GM19240 (cell line): ENCODE data around the gene RPF1.
"Not testable (repeated sequence)": the region's sequence is repeated elsewhere in the genome, so short reads cannot be mapped to it uniquely, and the experiment has no call there.

Source experiments
- DNase-seq: peaks from one replicate; pipeline ENCODE4 v3.0.0; 2011; ENCODE audit warnings: low spot score; ENCODE audit not compliant: insufficient read length

RPF1 gene, protein sequence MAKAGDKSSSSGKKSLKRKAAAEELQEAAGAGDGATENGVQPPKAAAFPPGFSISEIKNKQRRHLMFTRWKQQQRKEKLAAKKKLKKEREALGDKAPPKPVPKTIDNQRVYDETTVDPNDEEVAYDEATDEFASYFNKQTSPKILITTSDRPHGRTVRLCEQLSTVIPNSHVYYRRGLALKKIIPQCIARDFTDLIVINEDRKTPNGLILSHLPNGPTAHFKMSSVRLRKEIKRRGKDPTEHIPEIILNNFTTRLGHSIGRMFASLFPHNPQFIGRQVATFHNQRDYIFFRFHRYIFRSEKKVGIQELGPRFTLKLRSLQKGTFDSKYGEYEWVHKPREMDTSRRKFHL

DNA sequence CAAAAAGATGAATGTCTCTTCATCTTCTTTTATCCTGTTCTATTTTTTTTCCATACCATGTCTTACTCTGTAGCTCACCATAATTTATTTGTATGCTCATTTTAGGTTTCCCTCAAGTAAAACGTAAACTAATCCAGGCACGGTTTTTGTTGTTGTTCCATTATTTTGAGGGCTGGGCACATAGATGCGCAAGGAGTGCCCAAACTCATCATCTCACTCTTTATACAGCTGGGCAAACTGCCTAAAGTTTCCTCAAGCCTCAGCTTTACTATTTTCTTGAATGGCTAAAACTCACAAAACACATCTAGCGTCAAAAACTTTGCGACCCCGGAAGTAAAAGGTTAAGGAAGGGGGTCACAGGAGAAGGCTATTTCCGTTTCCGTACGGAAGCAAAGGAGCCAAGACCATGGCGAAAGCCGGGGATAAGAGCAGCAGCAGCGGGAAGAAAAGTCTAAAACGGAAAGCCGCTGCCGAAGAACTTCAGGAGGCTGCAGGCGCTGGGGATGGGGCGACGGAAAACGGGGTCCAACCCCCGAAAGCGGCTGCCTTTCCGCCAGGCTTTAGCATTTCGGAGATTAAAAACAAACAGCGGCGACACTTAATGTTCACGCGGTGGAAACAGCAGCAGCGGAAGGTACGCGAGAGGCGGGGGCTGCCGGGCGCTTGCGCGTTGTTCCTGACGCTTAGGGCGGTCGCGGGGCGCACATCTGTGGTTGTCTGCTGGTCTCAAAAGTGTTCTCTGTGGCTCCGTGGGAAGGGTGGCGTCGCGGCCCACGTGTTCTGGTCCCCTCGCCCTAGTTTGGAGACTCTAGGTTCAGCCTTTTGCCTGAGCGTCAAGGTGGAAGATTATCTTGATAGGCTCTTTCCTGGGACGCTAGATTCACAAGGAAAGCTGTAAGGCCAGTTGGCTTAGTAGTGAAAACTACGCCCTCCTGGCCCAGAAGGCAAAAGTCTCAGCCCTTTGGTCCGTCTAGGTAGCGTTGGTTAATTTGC lies at the start of gene RPF1:
TSS of gene RPF1 (plus strand) at position 391 of the 993 bp plus-strand sequence. CDS start at position 407, 16 bp downstream.
- peak; percentile 33 for DNase-seq

- DNase-seq = no peak
These were observed 48.5 kb upstream of the RPF1 start for GRCh38 chr1:84430546-84430945.

GRCh38 chr1:84433258-84434080 lies 45.6 kb upstream of the RPF1 start:
- DNase-seq = peak; percentile 35

DNA sequence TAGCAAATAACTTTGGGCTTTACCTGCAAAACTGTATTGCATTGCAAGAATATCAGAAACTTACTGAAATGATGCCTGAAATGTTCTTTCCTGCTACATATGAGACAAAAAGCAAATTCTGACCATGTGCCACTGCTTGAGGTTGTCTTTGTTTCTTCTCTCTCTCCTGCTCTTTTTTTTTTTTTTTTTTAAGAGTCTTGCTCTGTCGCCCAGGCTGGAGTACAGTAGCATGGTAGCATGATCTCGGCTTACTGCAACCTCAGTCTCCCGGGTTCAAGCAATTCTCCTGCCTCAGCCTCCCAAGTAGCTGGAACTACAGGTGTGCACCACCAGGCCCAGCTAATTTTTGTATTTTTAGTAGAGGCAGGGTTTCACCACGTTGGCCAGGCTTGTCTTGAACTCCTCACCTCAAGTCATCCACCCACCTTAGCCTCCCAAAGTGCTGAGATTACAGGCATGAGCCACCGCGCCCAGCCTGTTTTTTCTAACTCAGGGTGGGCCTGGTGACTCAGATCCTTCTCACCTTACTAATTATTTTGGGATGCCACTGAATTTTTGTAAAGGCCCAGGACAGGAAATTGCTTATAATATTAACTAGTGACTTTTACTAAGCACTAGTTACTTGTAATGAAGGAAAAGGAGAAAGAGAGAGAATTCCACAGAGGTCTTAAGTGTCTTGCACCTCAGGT lies 44.8 kb upstream of the RPF1 start:
- DNase-seq = no peak

GRCh38 chr1:84434801-84435549 lies 44.1 kb upstream of the RPF1 start:
- no peak for DNase-seq

DNA sequence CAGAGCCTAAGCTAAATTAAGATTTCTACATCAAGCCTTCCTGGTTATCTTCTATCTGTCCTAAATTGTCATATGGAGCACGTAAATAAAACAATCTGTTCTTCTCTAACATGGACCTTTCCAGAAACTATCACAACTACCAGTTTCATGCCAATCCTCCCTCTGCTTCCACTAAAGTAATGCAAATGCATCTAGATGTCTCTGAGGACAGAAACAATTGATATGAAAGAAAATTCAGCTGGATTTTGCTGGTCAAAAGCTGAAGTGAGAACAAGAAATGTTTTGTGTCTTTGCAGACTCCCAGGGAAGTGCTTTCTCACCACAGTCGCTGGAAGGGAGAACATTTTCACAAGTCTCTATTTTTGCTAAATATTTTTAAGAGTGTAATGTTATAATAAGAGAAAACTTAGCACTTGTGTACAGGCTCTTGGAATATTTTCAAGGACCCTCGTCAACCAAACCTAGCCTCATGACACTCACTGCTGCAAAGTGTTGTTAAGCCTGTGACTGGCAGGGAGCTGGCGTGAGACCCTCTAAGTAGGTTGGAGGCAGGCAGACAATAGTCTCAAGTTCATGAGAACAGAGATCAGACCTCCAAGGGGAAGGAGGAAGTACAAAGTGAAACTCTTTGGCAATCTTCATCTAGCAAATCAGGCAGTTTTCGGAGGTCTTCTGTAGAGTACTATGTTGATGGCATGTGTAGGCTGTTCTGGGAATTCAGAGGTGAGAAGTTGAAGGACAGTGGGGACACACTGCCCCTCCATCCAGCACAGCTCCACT lies 42.0 kb upstream of the RPF1 start:
- no peak for DNase-seq

DNA sequence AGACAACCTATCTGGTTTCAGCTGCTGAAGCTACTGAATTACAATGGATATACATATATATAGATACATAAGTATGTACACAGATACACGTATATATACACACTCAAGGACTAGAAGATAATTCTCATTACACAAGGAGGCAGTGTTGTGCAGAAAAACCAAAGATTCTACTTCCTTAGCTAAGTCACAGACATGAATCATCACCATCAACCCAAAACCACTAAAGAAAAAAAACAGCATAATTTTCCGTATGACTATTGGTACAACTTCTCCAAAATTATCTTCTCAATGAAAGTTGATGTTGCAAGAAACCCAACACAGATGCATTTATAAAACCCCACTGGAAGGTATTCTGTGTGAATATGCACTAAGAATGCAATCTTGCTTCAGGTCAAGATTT lies 36.8 kb upstream of the RPF1 start:
- peak; percentile 6 for DNase-seq

DNA sequence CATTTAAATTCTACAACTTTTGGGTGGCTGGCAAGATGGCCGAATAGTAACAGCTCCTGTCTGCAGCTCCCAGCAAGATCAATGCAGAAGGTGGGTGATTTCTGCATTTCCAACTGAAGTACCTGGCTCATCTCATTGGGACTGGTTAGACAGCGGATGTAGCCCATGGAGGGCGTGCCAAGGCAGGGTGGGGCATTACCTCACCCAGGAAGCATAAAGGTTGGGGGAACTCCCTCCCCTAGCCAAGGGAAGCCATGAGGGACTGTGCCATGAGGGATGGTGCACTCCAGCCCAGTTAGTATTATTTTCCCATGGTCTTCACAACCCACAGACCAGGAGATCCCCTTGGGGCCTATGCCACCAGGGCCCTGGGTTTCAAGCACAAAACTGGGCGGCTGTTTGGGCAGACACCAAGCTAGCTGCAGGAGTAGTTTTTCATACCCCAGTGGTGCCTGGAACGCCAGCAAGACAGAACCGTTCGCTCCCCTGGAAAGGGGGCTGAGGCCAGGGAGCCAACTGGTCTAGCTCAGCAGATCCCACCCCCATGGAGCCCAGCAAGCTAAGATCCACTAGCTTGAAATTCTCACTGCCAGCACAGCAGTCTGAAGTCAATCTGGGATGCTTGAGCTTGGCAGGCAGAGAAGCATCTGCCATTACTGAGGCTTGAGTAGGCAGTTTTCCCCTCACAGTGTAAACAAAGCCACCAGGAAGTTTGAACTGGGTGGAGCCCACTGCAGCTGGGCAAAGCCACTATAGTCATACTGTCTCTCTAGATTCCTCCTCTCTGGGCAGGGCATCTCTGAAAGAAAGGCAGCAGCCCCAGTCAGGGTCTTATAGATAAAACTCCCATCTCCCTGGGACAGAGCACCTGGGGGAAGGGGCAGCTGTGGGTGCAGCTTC lies 36.1 kb upstream of the RPF1 start:
- not testable (repeated sequence) for DNase-seq

- not testable (repeated sequence) for DNase-seq
These were observed 30.4 kb upstream of the RPF1 start for GRCh38 chr1:84448704-84449103.

- no peak for DNase-seq
These were observed 28.2 kb upstream of the RPF1 start for GRCh38 chr1:84450910-84451309.

DNA sequence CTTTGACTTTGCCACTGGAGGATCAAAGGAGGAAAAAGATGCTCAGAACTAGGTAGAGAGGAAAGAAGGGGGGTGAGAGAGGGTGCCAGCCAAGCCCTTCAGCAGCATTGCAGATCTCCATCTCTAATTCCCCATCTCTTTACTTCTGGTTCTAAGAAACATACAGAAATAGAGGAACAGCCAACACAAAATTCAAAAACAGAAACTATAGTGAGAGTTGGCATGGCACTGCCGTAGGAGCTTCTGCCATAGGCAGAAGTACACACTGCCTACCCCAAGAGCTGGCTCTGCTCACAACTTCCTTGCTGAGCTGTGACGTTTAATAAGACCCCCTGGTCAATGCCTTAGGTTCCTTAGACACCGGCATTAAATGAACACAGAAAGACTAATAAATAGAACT lies 26.6 kb upstream of the RPF1 start:
- DNase-seq = no peak

- DNase-seq = no peak
These were observed 16.9 kb upstream of the RPF1 start for GRCh38 chr1:84462118-84462517.

DNA sequence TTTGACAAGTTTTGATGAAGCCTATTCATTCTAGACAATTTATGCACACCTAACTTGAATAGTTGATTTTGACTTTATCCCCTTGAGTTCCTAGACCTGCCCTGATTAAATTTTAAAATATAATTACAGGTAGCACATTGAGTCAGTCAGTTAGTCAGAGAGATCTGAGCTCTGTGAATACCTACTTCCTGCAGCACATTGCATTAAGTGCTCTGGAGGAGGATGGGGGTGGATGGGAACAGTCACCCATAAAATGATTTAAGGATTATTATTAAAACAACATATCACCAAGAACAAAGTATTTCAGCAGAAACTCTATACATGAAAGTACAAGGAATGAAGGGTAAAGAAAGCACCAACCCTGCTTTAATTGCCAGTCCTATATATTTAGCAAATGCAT lies 11.8 kb upstream of the RPF1 start:
- no peak for DNase-seq

DNA sequence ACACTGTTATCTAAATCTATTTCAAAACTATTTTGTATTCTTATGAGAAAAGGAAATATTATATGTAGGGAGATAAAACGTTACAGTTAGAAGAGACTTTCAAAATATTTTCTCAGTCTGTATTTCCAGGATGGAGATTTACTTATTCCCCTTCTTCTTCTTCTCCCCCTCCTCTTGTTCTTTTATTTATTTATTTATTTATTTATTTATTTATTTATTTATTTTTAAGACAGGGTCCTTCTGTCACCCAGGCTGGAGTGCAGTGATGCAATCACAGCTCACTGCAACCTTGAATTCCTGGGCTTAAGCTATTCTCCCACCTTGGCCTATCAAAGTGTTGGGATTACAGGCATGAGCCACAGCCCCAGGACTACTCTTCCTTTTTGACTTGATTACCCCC lies 2.8 kb upstream of the RPF1 start:
- DNase-seq = no peak

- no peak for DNase-seq
These were observed 932 bp downstream of the RPF1 start for GRCh38 chr1:84479998-84480397.

- no peak for DNase-seq
These were observed 1.6 kb downstream of the RPF1 start for GRCh38 chr1:84480650-84481049.

DNA sequence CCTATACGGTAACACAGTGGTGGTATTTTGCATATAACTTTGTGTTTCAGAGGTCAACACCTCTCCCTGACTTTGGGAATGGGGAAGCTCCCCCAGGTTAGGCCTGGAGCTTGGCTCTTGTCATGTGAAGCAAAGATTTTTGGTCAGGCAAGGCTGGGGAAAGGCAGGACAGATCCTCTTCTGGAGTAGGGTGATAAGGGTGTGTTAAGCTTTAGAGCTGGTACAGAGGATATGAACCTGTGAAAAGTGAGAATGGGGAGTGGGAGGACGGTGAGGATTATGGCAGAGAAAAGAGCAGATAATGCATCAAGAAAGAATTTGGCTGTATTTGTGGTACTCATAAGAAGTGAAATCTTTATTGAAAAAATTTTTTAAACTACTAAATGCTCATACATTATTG lies 2.3 kb downstream of the RPF1 start:
- no peak for DNase-seq

DNA sequence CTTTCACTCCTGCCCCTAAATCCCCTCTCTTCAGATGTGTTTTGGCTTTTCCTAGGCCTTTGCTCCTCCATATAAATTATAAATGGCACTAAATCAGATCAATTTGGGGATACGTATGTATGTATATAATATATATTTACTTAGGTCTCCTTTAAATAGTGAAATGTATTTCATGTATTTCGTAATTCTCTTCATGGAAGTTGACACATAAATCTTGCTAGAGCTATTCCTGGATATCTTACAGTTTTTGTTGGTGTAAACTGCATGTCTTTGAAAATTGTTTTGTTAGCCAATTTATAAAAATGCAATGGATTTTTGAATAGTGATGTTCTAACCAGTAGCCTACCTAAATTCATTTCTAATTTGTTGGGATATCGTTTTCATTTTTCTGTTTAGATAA lies 9.0 kb downstream of the RPF1 start:
- DNase-seq = no peak
